GM19395 (cell line): ENCODE measurements around the gene SCN8A.
"Not testable (repeated sequence)": the region's sequence is repeated elsewhere in the genome, so short reads cannot be mapped to it uniquely, and the experiment has no call there.

Experiments used
- ATAC-seq: cut with Tn5 transposase; IDR thresholded peaks from one replicate; pipeline ENCODE4 v1.9.1; 2021; ENCODE audit warnings: mild to moderate bottlenecking, moderate library complexity; ENCODE audit not compliant: unreplicated experiment

Gene SCN8A

DNA sequence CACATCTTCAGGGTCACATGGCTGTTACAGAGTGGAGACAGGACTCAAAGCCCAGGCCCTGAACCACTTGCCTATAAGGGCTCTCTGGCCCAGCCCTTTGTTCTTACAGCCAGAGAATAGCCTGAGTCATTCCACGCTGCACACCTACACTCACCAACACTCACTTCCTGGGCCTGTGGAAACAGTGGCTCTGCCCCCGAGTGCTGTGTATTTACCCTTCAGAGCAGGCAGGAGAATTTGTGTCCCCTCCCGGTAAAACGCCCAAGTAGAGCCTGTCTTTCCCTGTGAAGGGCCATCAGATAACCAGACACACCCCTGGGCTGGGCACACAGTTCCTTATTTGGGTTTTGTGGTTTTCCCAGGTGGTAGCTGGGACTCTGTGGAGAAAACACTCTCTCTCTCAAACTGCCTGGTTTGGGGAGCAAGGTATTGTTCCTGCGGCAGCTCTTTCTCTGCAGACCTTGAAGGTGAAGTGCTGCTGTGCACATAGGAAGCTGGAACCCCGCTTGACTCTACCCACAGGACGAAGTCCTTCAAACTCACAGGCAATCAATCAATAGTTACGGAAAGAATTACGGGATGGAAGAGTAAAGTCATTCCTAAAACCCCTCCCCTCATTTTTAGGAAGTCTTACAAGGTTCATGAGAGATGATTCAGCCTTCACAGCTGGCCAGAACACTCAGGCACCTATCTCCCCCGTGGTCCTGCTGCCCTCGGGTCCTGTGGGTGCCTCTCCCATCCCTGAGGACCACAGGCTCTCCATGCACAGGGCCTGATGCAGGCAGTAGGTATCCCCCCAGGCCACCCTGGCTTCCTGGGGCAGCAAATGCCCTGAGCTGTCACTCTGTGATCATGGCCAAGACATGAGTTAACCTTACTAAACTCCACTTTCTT, 237.1 kb downstream of the SCN8A start:
- ATAC-seq = no peak

GRCh38 chr12:51829011-51829481, 238.0 kb downstream of the SCN8A start:
- no peak for ATAC-seq

DNA sequence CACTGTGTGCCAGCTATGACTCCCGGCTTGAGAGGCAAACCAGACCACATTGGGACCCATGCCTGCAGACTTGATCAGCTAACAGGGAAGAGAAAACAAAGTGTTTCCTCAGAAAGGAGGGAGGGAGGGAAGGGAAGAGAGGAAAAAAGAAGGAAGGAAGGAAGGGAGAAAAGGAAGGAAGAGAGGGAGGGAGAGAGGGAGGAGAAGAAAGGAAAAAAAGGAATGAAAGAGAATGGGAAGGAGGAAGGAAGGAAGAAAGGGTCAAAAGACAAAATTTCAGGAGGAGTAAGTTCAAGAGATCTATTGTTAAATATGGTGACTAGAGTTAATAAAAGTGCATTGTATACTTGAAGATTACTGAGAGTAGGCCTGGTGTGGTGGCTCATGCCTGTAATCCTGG, 238.6 kb downstream of the SCN8A start:
- no peak for ATAC-seq

- ATAC-seq = not testable (repeated sequence)
Observed at GRCh38 chr12:51831817-51832216, 240.8 kb downstream of the SCN8A start.

GRCh38 chr12:51832354-51833107, 241.5 kb downstream of the SCN8A start:
- ATAC-seq = no peak

DNA sequence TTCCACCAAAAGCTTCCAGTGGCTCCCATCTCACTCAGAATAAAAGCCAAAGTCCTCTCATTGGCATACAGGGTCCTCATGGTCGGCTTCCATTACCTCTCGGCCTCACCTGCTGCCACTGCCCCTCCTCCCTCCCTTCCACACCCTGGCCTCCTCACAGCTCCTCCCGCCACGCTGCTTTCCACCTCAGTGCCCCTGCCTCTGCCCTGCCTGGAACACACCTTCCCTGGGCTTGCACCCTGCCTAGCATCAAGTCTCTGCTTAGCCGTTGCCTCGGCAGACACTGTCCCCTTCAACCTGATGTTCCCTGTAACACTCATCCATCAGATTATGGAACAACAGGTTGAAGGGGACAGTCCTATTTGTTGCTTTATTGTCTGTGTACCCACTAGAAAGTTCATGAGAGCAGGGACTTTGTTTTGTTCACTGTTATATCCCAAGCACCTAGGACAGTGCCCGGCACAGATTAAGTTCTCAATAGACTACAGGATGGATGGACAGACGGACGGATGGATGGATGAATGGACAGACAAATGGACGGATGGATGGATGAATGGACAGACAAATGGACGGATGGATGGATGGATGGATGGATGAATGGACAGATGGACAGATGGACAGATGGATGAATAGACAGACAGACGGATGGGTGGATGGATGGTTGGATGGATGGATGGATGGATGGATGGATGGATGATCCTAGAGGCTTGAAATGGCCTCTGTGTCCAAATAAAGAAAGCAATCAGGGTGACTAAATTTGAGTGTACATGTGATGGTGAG, 242.6 kb downstream of the SCN8A start:
- no peak for ATAC-seq

DNA sequence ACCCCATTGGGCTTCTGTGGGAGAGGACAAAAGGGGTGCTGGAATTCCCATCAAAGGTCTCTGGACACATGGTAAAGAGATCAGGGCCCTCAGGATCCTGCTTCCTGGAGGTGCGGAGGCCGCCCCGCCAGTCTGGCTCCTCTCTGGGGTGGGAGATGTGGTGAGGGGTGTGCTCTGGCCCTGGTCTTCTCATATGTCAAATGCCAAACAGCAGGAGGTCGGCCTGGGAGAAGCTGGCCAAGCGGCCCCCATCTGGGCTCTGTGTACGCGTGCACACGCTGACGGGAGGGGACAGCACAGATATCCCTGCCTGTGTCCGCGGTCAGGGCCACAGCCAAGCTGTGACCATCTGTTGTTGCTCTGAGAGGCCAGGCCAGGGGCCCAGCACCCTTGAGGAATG, 243.4 kb downstream of the SCN8A start:
- ATAC-seq = no peak

DNA sequence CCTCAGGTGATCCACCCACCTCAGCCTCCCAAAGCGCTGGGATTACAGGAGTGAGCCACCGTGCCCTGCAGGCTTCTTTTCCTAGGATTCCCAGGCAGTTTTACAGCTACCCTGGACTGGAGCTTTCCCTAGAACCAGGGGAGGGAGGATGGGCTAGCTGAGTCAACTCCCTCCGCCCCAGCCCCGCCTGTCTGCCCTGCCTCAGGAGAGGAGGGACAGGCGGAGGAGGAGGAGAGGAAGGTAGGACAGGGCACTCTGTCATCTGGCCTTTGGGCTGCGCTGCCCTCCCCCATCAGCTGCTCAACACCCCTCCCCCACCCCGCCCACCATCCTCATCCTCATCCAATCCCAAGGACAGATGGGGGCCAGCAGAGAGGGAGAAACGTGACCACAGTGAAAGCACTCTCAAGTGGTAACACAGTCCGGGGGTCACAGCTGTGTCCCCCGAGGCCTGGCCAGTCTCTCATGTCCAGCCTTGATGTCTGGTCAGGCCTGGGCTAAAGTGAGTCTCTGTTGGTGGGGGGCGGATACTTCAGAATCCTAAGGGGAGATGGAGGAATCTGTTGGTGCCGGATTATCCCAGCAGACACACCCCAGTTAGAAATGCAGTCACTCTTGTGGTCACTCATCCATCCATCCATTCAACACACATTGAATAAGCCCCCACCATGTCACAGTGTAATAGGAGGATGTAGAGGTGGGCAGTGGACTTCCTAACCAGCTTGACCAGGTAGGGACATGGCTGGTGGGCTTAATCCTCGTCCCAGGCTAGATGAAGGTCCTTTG, 245.2 kb downstream of the SCN8A start:
- no peak for ATAC-seq

- ATAC-seq = no peak
Observed at GRCh38 chr12:51836827-51837173, 245.8 kb downstream of the SCN8A start.

GRCh38 chr12:51837286-51837685, 246.3 kb downstream of the SCN8A start:
- no peak for ATAC-seq

DNA sequence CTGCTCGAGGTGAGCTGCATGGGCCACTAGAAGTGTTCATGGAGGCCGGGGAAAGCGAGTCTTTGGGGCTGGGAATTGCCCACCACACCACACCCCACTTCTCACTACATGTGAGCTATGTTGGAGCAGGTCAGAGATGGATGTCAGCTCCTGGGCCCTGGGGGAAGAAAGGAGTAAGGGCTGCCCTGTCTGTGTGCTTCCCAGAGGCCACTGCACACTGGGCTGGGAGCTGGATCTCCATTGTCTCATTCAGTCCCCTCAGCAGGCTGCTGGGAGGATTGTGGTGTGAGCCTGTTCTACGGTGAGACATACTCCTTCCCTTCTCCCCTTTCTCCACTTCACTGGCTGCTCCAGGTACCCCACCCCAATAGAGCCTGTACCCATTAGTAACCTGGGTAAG, 247.0 kb downstream of the SCN8A start:
- no peak for ATAC-seq

DNA sequence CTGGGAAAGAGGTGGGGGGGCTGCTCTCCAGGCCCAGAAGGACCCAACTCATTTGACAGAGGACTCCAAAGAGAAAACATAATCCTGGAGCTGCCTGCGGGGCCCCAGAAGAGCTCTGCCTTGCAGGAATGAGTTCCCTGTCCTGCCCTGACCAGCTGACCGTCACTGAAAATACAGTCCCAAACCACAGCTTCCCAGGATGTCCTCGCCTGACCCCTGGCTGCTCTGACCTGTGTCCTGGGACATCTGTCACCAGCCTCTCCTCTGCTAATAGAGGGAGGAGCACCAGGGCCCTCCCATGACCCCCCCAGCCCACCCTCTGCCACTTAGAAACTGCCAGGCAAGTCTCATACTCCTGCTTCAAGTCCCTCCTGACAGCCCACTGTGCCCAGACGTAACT, 247.7 kb downstream of the SCN8A start:
- no peak for ATAC-seq

GRCh38 chr12:51839310-51839947, 248.4 kb downstream of the SCN8A start:
- no peak for ATAC-seq

GRCh38 chr12:51840966-51841365, 249.9 kb downstream of the SCN8A start:
- ATAC-seq = no peak

GRCh38 chr12:51841727-51842126, 250.7 kb downstream of the SCN8A start:
- no peak for ATAC-seq

- ATAC-seq = no peak
Observed at GRCh38 chr12:51844854-51845253, 253.8 kb downstream of the SCN8A start.

GRCh38 chr12:51845482-51845881, 254.4 kb downstream of the SCN8A start:
- no peak for ATAC-seq

DNA sequence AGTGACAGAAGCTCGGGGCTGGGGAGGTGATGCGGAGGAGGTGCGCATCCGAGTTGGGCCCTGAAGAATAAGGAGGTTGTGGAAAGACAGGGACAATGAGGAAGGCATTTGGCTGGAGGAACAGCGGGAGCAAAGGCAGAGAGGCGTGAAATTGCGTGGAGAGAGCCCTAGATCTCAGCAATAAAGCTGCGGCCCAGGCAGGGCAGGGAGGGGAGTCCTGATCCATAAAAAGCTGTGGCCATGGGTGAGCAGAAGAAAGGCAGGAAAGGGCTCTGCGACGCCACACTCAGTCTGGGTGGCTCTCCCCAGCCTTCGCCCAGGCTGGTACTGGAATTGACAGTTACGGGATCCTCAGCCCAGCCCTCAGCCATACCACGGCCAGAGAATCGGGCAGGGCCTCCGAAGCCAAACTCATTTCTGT, 255.2 kb downstream of the SCN8A start:
- ATAC-seq = no peak

DNA sequence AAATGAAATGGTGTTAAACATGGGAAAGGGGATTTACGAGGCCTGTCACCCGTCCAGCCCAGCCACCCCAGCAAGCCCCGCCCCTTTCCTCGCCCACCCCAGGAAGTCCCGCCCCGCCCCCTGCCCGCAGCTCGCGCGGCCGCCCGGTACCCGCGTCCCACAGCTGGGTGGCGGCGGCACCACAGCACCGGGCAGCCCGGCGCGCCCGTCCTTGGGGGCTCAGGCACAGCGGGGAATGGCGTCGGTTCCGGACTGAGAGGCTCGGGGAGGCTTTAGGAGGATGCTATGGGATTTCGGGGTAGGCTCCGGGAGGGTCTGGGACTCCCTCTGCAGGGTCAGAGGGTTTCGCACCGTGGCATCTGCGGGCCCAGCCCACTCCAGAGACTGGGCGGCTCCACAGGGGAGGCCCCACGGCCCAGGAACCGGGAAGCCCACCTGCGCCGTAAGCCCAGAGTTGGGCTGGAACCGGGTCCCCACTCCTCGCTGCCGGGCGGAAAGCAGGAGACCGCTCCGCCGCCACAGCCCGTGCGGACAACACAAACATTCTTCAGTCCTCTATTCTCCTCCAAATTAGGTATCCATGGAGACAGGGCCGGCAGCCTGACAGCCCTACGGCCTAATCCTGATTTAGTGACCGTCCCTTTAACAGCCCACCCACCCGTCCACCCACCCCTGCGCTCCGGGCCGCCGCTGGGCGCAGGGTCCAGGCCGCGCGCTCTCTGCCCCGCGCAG, 256.0 kb downstream of the SCN8A start:
- no peak for ATAC-seq
